Neural crest cell (in vitro differentiated cells): ENCODE data around the gene MYRFL. TPM values are rescaled to one million over a fixed set of nuclear protein-coding genes. Genes with fewer than 3 reads are reported as not detected.
A peak's percentile ranks its signal among the peaks of the same experiment; 100 is the strongest.

Experiments
- DNase-seq: peaks from one replicate; pipeline ENCODE4 v3.0.0; 2021; ENCODE audit warnings: low read depth, mixed read lengths, low spot score
- H3K27ac Mint-ChIP-seq: one replicate; pipeline ENCODE4 v1.8.0; 2021; ENCODE audit warnings: mild to moderate bottlenecking, mixed read lengths; ENCODE audit not compliant: unreplicated experiment
- H3K27me3 Mint-ChIP-seq: 2 replicates; pipeline ENCODE4 v1.8.0; 2021; ENCODE audit warnings: low read depth, mild to moderate bottlenecking, mixed read lengths
- H3K36me3 Mint-ChIP-seq: 2 replicates; pipeline ENCODE4 v1.8.0; 2021; ENCODE audit warnings: low read depth, mild to moderate bottlenecking, mixed read lengths
- H3K4me1 Mint-ChIP-seq: 2 replicates; pipeline ENCODE4 v1.8.0; 2021; ENCODE audit warnings: mixed read lengths
- H3K4me3 Mint-ChIP-seq: one replicate; pipeline ENCODE4 v1.8.0; 2021; ENCODE audit warnings: mild to moderate bottlenecking, mixed read lengths
- H3K9me3 Mint-ChIP-seq: 2 replicates; pipeline ENCODE4 v1.8.0; 2021; ENCODE audit warnings: mixed read lengths
- CTCF ChIP-seq: fragments of 200-600 bp; sonication (generic); conservative IDR thresholded peaks from 2 replicates; pipeline ENCODE4 v1.5.0; 2021; ENCODE audit warnings: antibody characterized with exemption, mild to moderate bottlenecking
- total RNA-seq: library from RNA; stranded (reverse); gene quantifications from 2 replicates; pipeline ENCODE4 v1.2.1, GENCODE V29; 2021

MYRFL gene
- total RNA-seq, 1 donor from 2014 or later = 0.42 TPM

GRCh38 chr12:69897744-69898143 lies 72.7 kb downstream of the MYRFL start:
- H3K4me1 Mint-ChIP-seq = peaks cover 27% of the 10 kb centered on the region
- no peak overlapping the region for H3K4me3 Mint-ChIP-seq
- no peaks in the 10 kb centered on the region for H3K27me3 Mint-ChIP-seq
- no peak for TF ChIP-seq CTCF
- no peak overlapping the region for H3K27ac Mint-ChIP-seq
- no peak for DNase-seq
- H3K36me3 Mint-ChIP-seq = no peaks in the 10 kb centered on the region
- H3K9me3 Mint-ChIP-seq = no peaks in the 10 kb centered on the region

- H3K36me3 Mint-ChIP-seq = no peaks in the 10 kb centered on the region
- H3K4me3 Mint-ChIP-seq = no peak overlapping the region
- no peaks in the 10 kb centered on the region for H3K9me3 Mint-ChIP-seq
- no peak for DNase-seq
- no peak overlapping the region for H3K27ac Mint-ChIP-seq
- TF ChIP-seq CTCF = no peak
- peaks cover 27% of the 10 kb centered on the region for H3K4me1 Mint-ChIP-seq
- H3K27me3 Mint-ChIP-seq = no peaks in the 10 kb centered on the region
Observed at GRCh38 chr12:69898236-69898635, 73.2 kb downstream of the MYRFL start.

GRCh38 chr12:69900720-69901131 lies 75.7 kb downstream of the MYRFL start:
- Mint-ChIP-seq H3K27ac (no peak overlapping the region), H3K9me3 (no peaks in the 10 kb centered on the region), H3K36me3 (no peaks in the 10 kb centered on the region), H3K4me1 (peaks cover 13% of the 10 kb centered on the region), H3K27me3 (no peaks in the 10 kb centered on the region), H3K4me3 (no peak overlapping the region)
- DNase-seq = peak; percentile 74
- TF ChIP-seq CTCF = peak; percentile 92

- no peak for DNase-seq
- no peaks in the 10 kb centered on the region for H3K36me3 Mint-ChIP-seq
- H3K4me1 Mint-ChIP-seq = peaks cover 8% of the 10 kb centered on the region
- H3K27ac Mint-ChIP-seq = no peak overlapping the region
- no peak for TF ChIP-seq CTCF
- H3K27me3 Mint-ChIP-seq = no peaks in the 10 kb centered on the region
- H3K4me3 Mint-ChIP-seq = no peak overlapping the region
- no peaks in the 10 kb centered on the region for H3K9me3 Mint-ChIP-seq
Observed at GRCh38 chr12:69901221-69901905, 76.3 kb downstream of the MYRFL start.

GRCh38 chr12:69903548-69903947 lies 78.5 kb downstream of the MYRFL start:
- H3K4me1 Mint-ChIP-seq = peaks cover 13% of the 10 kb centered on the region
- no peak overlapping the region for H3K27ac Mint-ChIP-seq
- no peaks in the 10 kb centered on the region for H3K27me3 Mint-ChIP-seq
- peaks cover 7% of the 10 kb centered on the region for H3K9me3 Mint-ChIP-seq
- no peaks in the 10 kb centered on the region for H3K36me3 Mint-ChIP-seq
- no peak overlapping the region for H3K4me3 Mint-ChIP-seq
- no peak for DNase-seq
- no peak for TF ChIP-seq CTCF
